Karpas-422 (cell line): ENCODE data around the gene PPP2R3B. TPM values are rescaled to one million over a fixed set of nuclear protein-coding genes. Genes with fewer than 3 reads are reported as not detected.
"Not testable (repeated sequence)": the region's sequence is repeated elsewhere in the genome, so short reads cannot be mapped to it uniquely, and the experiment has no call there.

ENCODE experiments used
- DNase-seq: peaks from one replicate; pipeline ENCODE4 v3.0.0-alpha.2; 2015
- H2AFZ ChIP-seq: fragments of 200-600 bp; sonication (generic); 2 replicates; pipeline ENCODE4 v1.6.1; 2014; ENCODE audit warnings: antibody characterized with exemption, low read length, mixed read lengths
- H3K27ac ChIP-seq: fragments of 200-600 bp; sonication (generic); 2 replicates; pipeline ENCODE4 v1.5.1; 2014; ENCODE audit warnings: mild to moderate bottlenecking, low read length, moderate library complexity
- H3K27me3 ChIP-seq: fragments of 200-600 bp; sonication (generic); 2 replicates; pipeline ENCODE4 v1.6.1; 2014; ENCODE audit warnings: low read length, mixed read lengths
- H3K36me3 ChIP-seq: fragments of 200-600 bp; sonication (generic); 2 replicates; pipeline ENCODE4 v1.6.1; 2014; ENCODE audit warnings: low read length, mixed read lengths; ENCODE audit not compliant: insufficient read depth
- H3K4me1 ChIP-seq: fragments of 200-600 bp; sonication (generic); 2 replicates; pipeline ENCODE4 v1.6.1; 2014; ENCODE audit warnings: mild to moderate bottlenecking, low read length, mixed read lengths
- H3K4me2 ChIP-seq: fragments of 200-600 bp; sonication (generic); 2 replicates; pipeline ENCODE4 v1.6.1; 2014; ENCODE audit warnings: low read length, low read depth, mild to moderate bottlenecking; ENCODE audit not compliant: poor library complexity, severe bottlenecking
- H3K4me3 ChIP-seq: fragments of 200-600 bp; sonication (generic); 2 replicates; pipeline ENCODE4 v1.5.1; 2014; ENCODE audit warnings: mild to moderate bottlenecking, antibody characterized with exemption, low read length, mixed read lengths
- H3K79me2 ChIP-seq: fragments of 200-600 bp; sonication (generic); 2 replicates; pipeline ENCODE4 v1.6.1; 2014; ENCODE audit warnings: mild to moderate bottlenecking, low read length, mixed read lengths
- H3K9ac ChIP-seq: fragments of 200-600 bp; sonication (generic); 2 replicates; pipeline ENCODE4 v1.6.0; 2014; ENCODE audit warnings: low read length
- H3K9me2 ChIP-seq: fragments of 200-600 bp; sonication (generic), shearing (Covaris generic); replicated peaks from 2 replicates; pipeline ENCODE4 v1.6.0; 2014; ENCODE audit warnings: mild to moderate bottlenecking, low read length, moderate library complexity; ENCODE audit not compliant: insufficient read depth
- H3K9me3 ChIP-seq: fragments of 300-700, 200-600 bp; sonication (generic); 2 replicates; pipeline ENCODE4 v1.6.1; 2014; ENCODE audit warnings: low read length, mixed read lengths
- H4K20me1 ChIP-seq: fragments of 200-600 bp; sonication (generic); 2 replicates; pipeline ENCODE4 v1.6.1; 2014; ENCODE audit warnings: mild to moderate bottlenecking, antibody characterized with exemption, low read length, low read depth; ENCODE audit not compliant: insufficient read depth
- total RNA-seq: library from RNA; depleted of rRNA; stranded (reverse); fragments of >200 nt; shearing (Covaris generic); gene quantifications from 2 replicates; pipeline ENCODE4 v1.2.3, GENCODE V29; 2014; ENCODE audit warnings: low replicate concordance

The PPP2R3B gene
- total RNA-seq, 1 experiment from 2014 or later, result 23.2 TPM

- no peak overlapping the region for H3K9ac ChIP-seq
- H3K4me2 ChIP-seq, result no peak overlapping the region
- DNase-seq, result no peak
Observed at GRCh38 chrX:332916-333610, 53.6 kb downstream of the PPP2R3B start.

GRCh38 chrX:332496-332860 lies 54.2 kb downstream of the PPP2R3B start:
- DNase-seq, result no peak
- Histone ChIP-seq H3K9me3 (no peaks in the 10 kb centered on the region), H3K4me1 (no peaks in the 10 kb centered on the region), H3K9me2 (no peaks in the 10 kb centered on the region), H3K27ac (no peak overlapping the region), H3K79me2 (no peaks in the 10 kb centered on the region), H3K9ac (no peak overlapping the region), H2AFZ (no peak overlapping the region), H3K4me2 (no peak overlapping the region), H4K20me1 (no peaks in the 10 kb centered on the region), H3K27me3 (no peaks in the 10 kb centered on the region), H3K4me3 (no peak overlapping the region), H3K36me3 (peaks cover 3% of the 10 kb centered on the region; the same call in 1 of the 2 replicates)

More at GRCh38 chrX:332916-333610, 53.6 kb downstream of the PPP2R3B start:
- Histone ChIP-seq H3K4me1 (no peaks in the 10 kb centered on the region), H3K9me3 (no peaks in the 10 kb centered on the region), H3K36me3 (peaks cover 3% of the 10 kb centered on the region; the same call in 1 of the 2 replicates), H4K20me1 (no peaks in the 10 kb centered on the region), H2AFZ (no peak overlapping the region), H3K27me3 (no peaks in the 10 kb centered on the region), H3K4me3 (no peak overlapping the region), H3K27ac (no peak overlapping the region), H3K9me2 (no peaks in the 10 kb centered on the region), H3K79me2 (no peaks in the 10 kb centered on the region)

DNA sequence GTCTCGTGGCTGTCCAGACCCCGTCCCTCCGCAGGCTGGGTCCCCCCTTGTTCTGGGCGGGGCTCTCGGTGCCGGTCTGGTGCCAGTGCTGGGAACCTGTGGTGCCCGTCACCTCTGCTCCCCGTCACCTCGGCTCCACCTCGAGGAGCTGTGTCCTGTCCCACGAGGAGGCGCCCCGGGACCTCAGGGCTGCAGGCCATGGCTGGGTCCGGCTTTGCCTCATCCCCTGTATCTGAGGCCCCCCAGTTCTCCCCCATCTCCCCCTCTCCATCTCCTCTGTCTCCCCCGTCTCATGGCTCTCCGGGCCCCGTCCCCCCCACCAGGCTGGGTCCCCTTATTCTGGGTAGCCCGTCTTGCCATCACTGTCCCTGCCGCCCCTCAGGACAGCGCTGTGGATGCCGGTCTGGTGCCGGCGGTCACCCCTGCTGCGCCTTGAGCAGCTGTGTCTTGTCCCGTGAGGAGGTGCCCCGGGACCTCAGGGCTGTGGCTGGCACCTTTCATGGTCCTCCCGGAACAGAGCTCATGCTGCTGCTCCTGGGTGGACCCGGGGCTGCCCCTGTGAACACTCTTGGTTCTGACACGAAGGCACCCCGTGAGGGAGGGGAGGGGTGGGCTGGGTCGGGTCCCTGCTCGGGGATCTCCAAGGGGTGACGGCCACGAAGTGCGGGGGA lies 54.7 kb downstream of the PPP2R3B start:
- no peak overlapping the region for H3K9ac ChIP-seq
- peaks cover 3% of the 10 kb centered on the region; the same call in 1 of the 2 replicates for H3K36me3 ChIP-seq
- no peaks in the 10 kb centered on the region for H3K9me2 ChIP-seq
- no peaks in the 10 kb centered on the region for H3K27me3 ChIP-seq
- H3K9me3 ChIP-seq, result no peaks in the 10 kb centered on the region
- H3K4me2 ChIP-seq, result no peak overlapping the region
- H3K27ac ChIP-seq, result no peak overlapping the region
- DNase-seq, result no peak
- no peaks in the 10 kb centered on the region for H4K20me1 ChIP-seq
- H2AFZ ChIP-seq, result no peak overlapping the region
- H3K4me3 ChIP-seq, result no peak overlapping the region
- no peaks in the 10 kb centered on the region for H3K4me1 ChIP-seq
- no peaks in the 10 kb centered on the region for H3K79me2 ChIP-seq

GRCh38 chrX:331151-331824 lies 55.4 kb downstream of the PPP2R3B start:
- no peaks in the 10 kb centered on the region for H3K27me3 ChIP-seq
- DNase-seq, result no peak
- H3K4me2 ChIP-seq, result no peak overlapping the region
- H3K4me3 ChIP-seq, result no peak overlapping the region
- H3K4me1 ChIP-seq, result no peaks in the 10 kb centered on the region
- H3K9me2 ChIP-seq, result no peaks in the 10 kb centered on the region
- peaks cover 3% of the 10 kb centered on the region; the same call in 1 of the 2 replicates for H3K36me3 ChIP-seq
- no peak overlapping the region for H3K9ac ChIP-seq
- H3K9me3 ChIP-seq, result no peaks in the 10 kb centered on the region
- H3K79me2 ChIP-seq, result no peaks in the 10 kb centered on the region
- no peak overlapping the region for H2AFZ ChIP-seq
- H3K27ac ChIP-seq, result no peak overlapping the region
- H4K20me1 ChIP-seq, result no peaks in the 10 kb centered on the region

DNA sequence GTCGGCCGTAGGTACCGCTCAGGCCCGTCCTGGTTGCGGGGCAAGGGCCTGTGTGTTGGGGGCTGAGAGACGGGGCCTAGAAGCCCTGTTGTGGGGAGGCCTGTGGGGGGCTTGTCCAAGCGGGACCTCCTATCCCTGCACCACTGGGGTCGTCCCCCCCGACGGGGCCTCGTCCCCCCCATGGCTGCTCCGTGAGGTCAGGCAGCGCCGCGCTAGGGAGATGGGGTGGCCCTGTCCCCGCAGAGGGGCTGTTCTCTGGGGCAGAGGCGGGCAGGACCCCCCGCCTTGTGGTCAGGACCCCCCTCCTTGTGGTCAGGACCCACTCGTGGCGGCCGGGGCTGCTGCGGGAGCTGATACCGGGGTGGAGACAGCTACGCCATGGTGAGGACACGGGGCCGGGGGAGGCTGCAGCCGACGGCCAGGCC lies 56.0 kb downstream of the PPP2R3B start:
- Histone ChIP-seq H3K4me3 (no peak overlapping the region), H2AFZ (no peak overlapping the region), H3K36me3 (peaks cover 3% of the 10 kb centered on the region; the same call in 1 of the 2 replicates), H4K20me1 (no peaks in the 10 kb centered on the region), H3K9ac (no peak overlapping the region), H3K4me2 (no peak overlapping the region), H3K79me2 (no peaks in the 10 kb centered on the region), H3K9me2 (no peaks in the 10 kb centered on the region), H3K9me3 (no peaks in the 10 kb centered on the region), H3K27ac (no peak overlapping the region), H3K27me3 (no peaks in the 10 kb centered on the region), H3K4me1 (no peaks in the 10 kb centered on the region)
- no peak for DNase-seq

- H3K9me2 ChIP-seq, H4K20me1 ChIP-seq, DNase-seq, H3K4me1 ChIP-seq, H2AFZ ChIP-seq, H3K4me2 ChIP-seq, H3K9ac ChIP-seq, H3K4me3 ChIP-seq, H3K36me3 ChIP-seq, H3K79me2 ChIP-seq, H3K27ac ChIP-seq, H3K27me3 ChIP-seq, H3K9me3 ChIP-seq: not testable (repeated sequence)
Observed at GRCh38 chrX:330141-330725, 56.5 kb downstream of the PPP2R3B start.

DNA sequence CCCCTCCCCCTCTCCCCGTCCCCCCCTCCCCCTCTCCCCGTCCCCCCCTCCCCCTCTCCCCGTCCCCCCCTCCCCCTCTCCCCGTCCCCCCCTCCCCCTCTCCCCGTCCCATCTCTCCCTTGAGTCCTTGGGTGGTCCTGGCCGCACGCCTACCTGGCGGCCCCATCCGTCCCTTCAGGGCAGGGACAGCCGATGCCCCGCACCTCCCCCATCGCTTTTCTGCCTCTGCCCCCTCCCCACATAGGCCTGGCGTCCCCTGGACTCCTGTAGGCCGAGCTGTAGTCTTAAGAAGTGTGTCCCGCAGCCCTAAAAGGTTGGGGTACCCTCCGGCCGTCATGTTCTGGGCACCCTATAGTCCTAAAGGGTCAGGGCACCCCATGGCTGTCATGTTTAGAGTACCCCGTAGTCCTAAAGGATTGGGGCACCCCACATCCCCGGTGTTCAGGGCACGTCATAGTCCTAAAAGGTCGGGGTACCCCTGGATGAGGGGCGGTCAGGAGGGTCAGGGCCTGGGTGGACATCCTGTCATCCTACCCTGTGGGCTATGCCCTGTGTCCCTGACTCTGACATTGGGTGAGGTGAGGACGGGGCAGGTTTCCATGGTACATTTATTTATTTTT lies 57.3 kb downstream of the PPP2R3B start:
- Histone ChIP-seq H3K27me3 (no peaks in the 10 kb centered on the region), H3K36me3 (peaks cover 3% of the 10 kb centered on the region; the same call in 1 of the 2 replicates), H2AFZ (no peak overlapping the region), H3K9me3 (no peaks in the 10 kb centered on the region), H3K27ac (no peak overlapping the region), H3K4me1 (no peaks in the 10 kb centered on the region), H3K9ac (no peak overlapping the region), H4K20me1 (no peaks in the 10 kb centered on the region), H3K9me2 (no peaks in the 10 kb centered on the region), H3K4me3 (no peak overlapping the region), H3K79me2 (no peaks in the 10 kb centered on the region), H3K4me2 (no peak overlapping the region)
- no peak for DNase-seq
